Natural killer cell treated with Interleukin-12 subunit alpha and Interleukin-12 subunit beta and Interleukin-15 and Interleukin-18, amount 100 ng/mL, for 72 hours (primary cell): Measurements from ENCODE around the gene CYP19A1. TPM values are rescaled to one million over a fixed set of nuclear protein-coding genes. Genes with fewer than 3 reads are reported as not detected.

Source experiments
- ATAC-seq, 2 donors: fragments of 150-1000 bp; cut with Tn5 transposase in 1 of 2; sonication (Bioruptor Pico), chemical (Tn5 transposase) in 1 of 2; 2 replicates each; pipeline ENCODE4 v1.10.0; 2021
- DNase-seq: peaks from one replicate; pipeline ENCODE4 v3.0.0; 2022; ENCODE audit warnings: low spot score
- H3K27ac Mint-ChIP-seq, 2 donors: 1 replicate in 1 of 2; 2 replicates in 1 of 2; pipeline ENCODE4 v1.8.0; 2022; ENCODE audit warnings: mixed read lengths in 2 of 2, mild to moderate bottlenecking in 1 of 2, moderate library complexity in 1 of 2
- H3K27me3 Mint-ChIP-seq, 2 donors: 1 replicate in 1 of 2; 2 replicates in 1 of 2; pipeline ENCODE4 v1.8.0; 2022; ENCODE audit warnings: mixed read lengths in 2 of 2
- H3K36me3 Mint-ChIP-seq: one replicate; pipeline ENCODE4 v1.8.0; 2022; ENCODE audit warnings: mixed read lengths
- H3K4me1 Mint-ChIP-seq, 2 donors: 1 replicate in 1 of 2; 2 replicates in 1 of 2; pipeline ENCODE4 v1.8.0; 2022; ENCODE audit warnings: low read depth in 2 of 2, mixed read lengths in 2 of 2, mild to moderate bottlenecking in 1 of 2
- H3K4me3 Mint-ChIP-seq: one replicate; pipeline ENCODE4 v1.8.0; 2022; ENCODE audit warnings: mixed read lengths
- H3K9me3 Mint-ChIP-seq: 2 replicates; pipeline ENCODE4 v1.8.0; 2022; ENCODE audit warnings: mixed read lengths
- total RNA-seq, 2 donors: library from RNA; stranded (reverse); gene quantifications; one replicate each; pipeline ENCODE4 v1.2.3, GENCODE V29; 2022

CYP19A1 gene
- total RNA-seq, 2 donors from 2014 or later, result not detected

- Mint-ChIP-seq H3K4me3 (no peak overlapping the region), H3K4me1 (no peaks in the 10 kb centered on the region), H3K9me3 (no peaks in the 10 kb centered on the region), H3K36me3 (no peaks in the 10 kb centered on the region), H3K27ac (no peak overlapping the region), H3K27me3 (peaks cover 0 to 9% of the 10 kb centered on the region in 2 donors)
- DNase-seq (no peak), ATAC-seq (no peak)
Observed at GRCh38 chr15:51313074-51313393, 25.4 kb downstream of the CYP19A1 start.

DNA sequence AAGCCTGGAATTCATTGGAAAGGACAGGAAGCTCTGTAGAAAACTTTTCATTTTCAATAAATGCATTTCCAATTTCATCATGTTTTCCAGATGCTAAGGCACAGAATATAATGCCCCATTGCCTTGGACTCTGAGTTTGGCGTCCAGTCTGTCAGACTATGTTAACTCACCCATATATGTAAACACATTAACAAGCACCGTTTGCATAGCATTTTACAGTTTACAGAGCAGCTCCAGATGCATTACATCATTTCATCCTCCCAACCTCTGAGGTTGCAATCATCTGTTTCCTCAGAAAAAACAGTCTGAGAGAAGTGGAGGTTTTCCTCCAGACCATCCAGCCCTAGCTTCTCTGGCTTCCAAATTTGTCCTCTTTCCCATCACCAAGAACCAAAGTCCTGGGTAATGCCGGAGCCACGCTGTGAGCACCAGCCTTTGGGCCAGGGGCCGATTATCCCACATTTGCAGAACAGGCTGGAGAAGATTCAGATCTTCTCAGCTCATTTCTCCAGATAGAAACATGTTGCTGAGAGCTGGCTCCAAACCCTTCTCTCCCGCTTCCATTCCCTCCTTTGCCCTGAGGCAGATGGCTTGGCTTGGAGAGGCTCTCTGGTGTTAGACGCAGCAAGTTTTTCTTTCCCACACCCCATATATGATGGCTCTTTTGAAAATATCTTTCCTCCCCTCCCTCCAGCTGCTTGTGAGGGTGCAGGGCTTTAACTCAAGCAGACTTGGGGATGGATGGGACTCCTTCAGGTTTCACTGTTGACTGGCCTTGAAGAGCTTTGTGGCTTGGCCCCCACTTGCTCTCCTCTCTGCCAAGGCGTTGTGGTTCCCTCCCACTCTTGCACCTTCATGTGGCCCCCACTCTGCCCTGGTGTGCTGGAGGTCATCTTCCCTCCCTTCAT is 26.0 kb downstream of the CYP19A1 start:
- Mint-ChIP-seq H3K4me3 (no peak overlapping the region), H3K27me3 (peaks cover 0 to 8% of the 10 kb centered on the region in 2 donors), H3K27ac (no peak overlapping the region), H3K36me3 (no peaks in the 10 kb centered on the region), H3K9me3 (no peaks in the 10 kb centered on the region), H3K4me1 (no peaks in the 10 kb centered on the region)
- DNase-seq (no peak), ATAC-seq (no peak)

- Mint-ChIP-seq H3K4me1 (no peaks in the 10 kb centered on the region), H3K27ac (no peak overlapping the region), H3K36me3 (no peaks in the 10 kb centered on the region), H3K4me3 (no peak overlapping the region), H3K9me3 (no peaks in the 10 kb centered on the region), H3K27me3 (peaks cover 6 to 12% of the 10 kb centered on the region in 2 donors)
- DNase-seq (no peak), ATAC-seq (no peak)
Observed at GRCh38 chr15:51311510-51311909, 26.9 kb downstream of the CYP19A1 start.

DNA sequence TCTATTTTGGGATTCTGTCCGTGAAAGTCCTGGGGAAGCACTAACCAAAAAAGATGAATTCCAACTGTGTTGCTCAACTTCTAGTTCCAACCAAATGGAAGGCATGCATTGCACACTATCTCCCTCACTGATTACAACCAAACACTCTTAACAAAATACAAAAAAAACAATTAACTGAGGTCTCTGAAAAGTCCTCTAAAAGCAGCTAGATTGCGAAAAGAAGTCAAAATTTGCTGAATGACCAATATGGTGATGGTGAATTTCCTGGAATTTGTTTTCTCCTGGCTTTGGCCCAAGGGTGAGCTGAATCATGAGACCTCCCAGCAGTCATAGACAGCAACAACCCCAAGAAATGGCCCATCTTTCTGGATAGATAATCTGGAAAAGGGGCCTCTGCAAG is 28.3 kb downstream of the CYP19A1 start:
- H3K36me3 Mint-ChIP-seq, result no peaks in the 10 kb centered on the region
- H3K4me1 Mint-ChIP-seq, result no peaks in the 10 kb centered on the region
- peaks cover 12 to 15% of the 10 kb centered on the region in 2 donors for H3K27me3 Mint-ChIP-seq
- no peaks in the 10 kb centered on the region for H3K9me3 Mint-ChIP-seq
- ATAC-seq (no peak), DNase-seq (no peak)
- no peak overlapping the region for H3K4me3 Mint-ChIP-seq
- no peak overlapping the region for H3K27ac Mint-ChIP-seq

- H3K4me1 Mint-ChIP-seq, result no peaks in the 10 kb centered on the region
- no peak for DNase-seq
- H3K27me3 Mint-ChIP-seq, result peaks cover 21 to 22% of the 10 kb centered on the region in 2 donors
- no peaks in the 10 kb centered on the region for H3K36me3 Mint-ChIP-seq
- no peaks in the 10 kb centered on the region for H3K9me3 Mint-ChIP-seq
- no peak overlapping the region for H3K27ac Mint-ChIP-seq
- ATAC-seq, result no peak
- H3K4me3 Mint-ChIP-seq, result no peak overlapping the region
Observed at GRCh38 chr15:51307811-51308210, 30.6 kb downstream of the CYP19A1 start.

DNA sequence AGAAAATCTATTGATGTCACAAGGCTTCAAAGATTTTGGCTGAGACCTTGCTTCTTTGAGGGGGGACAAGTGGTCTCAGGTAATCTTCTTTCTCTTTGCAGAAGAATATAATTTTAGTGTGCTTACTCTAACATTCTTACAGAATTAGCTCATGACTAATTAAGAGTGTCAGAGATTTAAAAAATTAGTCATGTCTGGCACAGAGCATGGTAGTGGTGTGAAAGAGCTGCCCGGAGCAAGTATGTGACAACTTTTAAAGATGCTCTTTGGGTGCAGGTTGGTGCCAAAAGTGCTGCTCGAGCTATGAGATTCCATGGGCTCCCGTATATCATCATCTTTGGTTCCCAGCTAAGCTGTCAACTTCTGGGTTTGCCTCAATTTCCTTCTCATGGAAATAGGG is 31.1 kb downstream of the CYP19A1 start:
- DNase-seq (no peak), ATAC-seq (no peak)
- no peaks in the 10 kb centered on the region for H3K9me3 Mint-ChIP-seq

DNA sequence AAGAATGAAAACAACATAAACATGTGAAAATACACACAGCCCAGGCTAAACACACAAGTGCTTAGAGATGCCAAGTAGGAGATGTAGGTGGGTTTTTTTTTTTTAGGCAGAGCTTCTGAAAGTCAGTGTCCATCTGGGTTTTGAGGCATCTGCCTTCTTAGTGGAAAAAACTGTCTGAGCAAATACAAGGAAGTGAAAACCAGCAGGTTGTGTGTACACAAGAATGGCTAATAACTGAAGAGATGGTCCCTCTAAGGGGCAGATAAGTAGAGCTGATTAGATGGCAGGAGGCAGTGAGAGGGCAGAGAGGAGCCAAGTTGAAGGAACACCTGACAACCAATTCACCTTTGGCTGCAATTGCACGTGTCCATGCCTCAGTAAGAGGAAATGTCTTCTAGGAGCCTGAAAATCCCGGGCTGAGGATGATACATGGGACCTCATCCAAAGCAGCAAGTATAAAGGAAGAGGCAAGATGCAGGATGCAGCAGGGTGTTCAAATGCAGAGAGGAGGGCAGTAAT is 34.9 kb downstream of the CYP19A1 start:
- no peaks in the 10 kb centered on the region for H3K36me3 Mint-ChIP-seq
- no peak overlapping the region for H3K4me3 Mint-ChIP-seq
- H3K27me3 Mint-ChIP-seq, result peaks cover 21 to 22% of the 10 kb centered on the region in 2 donors
- DNase-seq (no peak), ATAC-seq (no peak)
- no peaks in the 10 kb centered on the region for H3K9me3 Mint-ChIP-seq
- no peak overlapping the region for H3K27ac Mint-ChIP-seq
- no peaks in the 10 kb centered on the region for H3K4me1 Mint-ChIP-seq

More for the DNA sequence above, 31.1 kb downstream of the CYP19A1 start:
- H3K4me1 Mint-ChIP-seq, result no peaks in the 10 kb centered on the region
- H3K27me3 Mint-ChIP-seq, result peaks cover 18 to 22% of the 10 kb centered on the region in 2 donors
- no peaks in the 10 kb centered on the region for H3K36me3 Mint-ChIP-seq
- H3K4me3 Mint-ChIP-seq, result no peak overlapping the region
- no peak overlapping the region for H3K27ac Mint-ChIP-seq

GRCh38 chr15:51302480-51302879 is 35.9 kb downstream of the CYP19A1 start:
- H3K27ac Mint-ChIP-seq, result no peak overlapping the region
- peaks cover 19 to 22% of the 10 kb centered on the region in 2 donors for H3K27me3 Mint-ChIP-seq
- H3K36me3 Mint-ChIP-seq, result no peaks in the 10 kb centered on the region
- ATAC-seq, result no peak
- no peak for DNase-seq
- H3K9me3 Mint-ChIP-seq, result no peaks in the 10 kb centered on the region
- H3K4me1 Mint-ChIP-seq, result no peaks in the 10 kb centered on the region
- H3K4me3 Mint-ChIP-seq, result no peak overlapping the region

GRCh38 chr15:51299187-51300015 is 39.0 kb downstream of the CYP19A1 start:
- ATAC-seq, result no peak
- Mint-ChIP-seq H3K4me1 (no peaks in the 10 kb centered on the region), H3K4me3 (no peak overlapping the region), H3K27ac (no peak overlapping the region), H3K27me3 (peaks cover 13 to 14% of the 10 kb centered on the region in 2 donors), H3K36me3 (no peaks in the 10 kb centered on the region), H3K9me3 (no peaks in the 10 kb centered on the region)
- DNase-seq, result no peak

GRCh38 chr15:51298620-51299019 is 39.8 kb downstream of the CYP19A1 start:
- Mint-ChIP-seq H3K27ac (no peak overlapping the region), H3K4me1 (no peaks in the 10 kb centered on the region), H3K36me3 (no peaks in the 10 kb centered on the region), H3K4me3 (no peak overlapping the region), H3K9me3 (no peaks in the 10 kb centered on the region), H3K27me3 (peaks cover 9 to 12% of the 10 kb centered on the region in 2 donors)
- DNase-seq (no peak), ATAC-seq (no peak)

GRCh38 chr15:51290720-51291119 is 47.7 kb downstream of the CYP19A1 start:
- DNase-seq (no peak), ATAC-seq (no peak)
- no peak overlapping the region for H3K27ac Mint-ChIP-seq
- no peak overlapping the region for H3K4me3 Mint-ChIP-seq
- H3K36me3 Mint-ChIP-seq, result no peaks in the 10 kb centered on the region
- H3K27me3 Mint-ChIP-seq, result peaks cover 5 to 14% of the 10 kb centered on the region in 2 donors
- H3K9me3 Mint-ChIP-seq, result no peaks in the 10 kb centered on the region
- H3K4me1 Mint-ChIP-seq, result no peaks in the 10 kb centered on the region

DNA sequence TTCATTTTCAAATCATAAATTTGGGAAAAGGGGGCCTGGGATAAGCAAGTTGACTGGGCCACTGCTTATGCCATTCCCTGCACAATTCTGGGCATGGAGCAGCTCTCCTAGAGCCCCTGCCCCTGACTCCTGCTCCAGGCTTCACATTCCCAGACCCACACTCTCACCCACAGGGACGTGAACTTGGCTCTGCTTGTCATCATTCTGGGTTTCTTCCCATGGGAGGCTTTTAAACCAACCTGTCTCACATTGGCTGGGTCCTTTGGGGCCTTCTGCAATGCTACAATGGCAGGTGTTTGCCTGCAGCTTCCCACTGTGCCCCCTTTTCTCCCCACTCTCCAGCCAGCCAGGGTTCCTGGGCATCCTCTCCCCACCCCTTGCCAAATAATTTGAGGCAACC is 49.1 kb downstream of the CYP19A1 start:
- Mint-ChIP-seq H3K27ac (no peak overlapping the region), H3K36me3 (no peaks in the 10 kb centered on the region), H3K9me3 (no peaks in the 10 kb centered on the region), H3K27me3 (peaks cover 3 to 8% of the 10 kb centered on the region in 2 donors), H3K4me1 (no peaks in the 10 kb centered on the region), H3K4me3 (no peak overlapping the region)
- no peak for ATAC-seq
- no peak for DNase-seq

DNA sequence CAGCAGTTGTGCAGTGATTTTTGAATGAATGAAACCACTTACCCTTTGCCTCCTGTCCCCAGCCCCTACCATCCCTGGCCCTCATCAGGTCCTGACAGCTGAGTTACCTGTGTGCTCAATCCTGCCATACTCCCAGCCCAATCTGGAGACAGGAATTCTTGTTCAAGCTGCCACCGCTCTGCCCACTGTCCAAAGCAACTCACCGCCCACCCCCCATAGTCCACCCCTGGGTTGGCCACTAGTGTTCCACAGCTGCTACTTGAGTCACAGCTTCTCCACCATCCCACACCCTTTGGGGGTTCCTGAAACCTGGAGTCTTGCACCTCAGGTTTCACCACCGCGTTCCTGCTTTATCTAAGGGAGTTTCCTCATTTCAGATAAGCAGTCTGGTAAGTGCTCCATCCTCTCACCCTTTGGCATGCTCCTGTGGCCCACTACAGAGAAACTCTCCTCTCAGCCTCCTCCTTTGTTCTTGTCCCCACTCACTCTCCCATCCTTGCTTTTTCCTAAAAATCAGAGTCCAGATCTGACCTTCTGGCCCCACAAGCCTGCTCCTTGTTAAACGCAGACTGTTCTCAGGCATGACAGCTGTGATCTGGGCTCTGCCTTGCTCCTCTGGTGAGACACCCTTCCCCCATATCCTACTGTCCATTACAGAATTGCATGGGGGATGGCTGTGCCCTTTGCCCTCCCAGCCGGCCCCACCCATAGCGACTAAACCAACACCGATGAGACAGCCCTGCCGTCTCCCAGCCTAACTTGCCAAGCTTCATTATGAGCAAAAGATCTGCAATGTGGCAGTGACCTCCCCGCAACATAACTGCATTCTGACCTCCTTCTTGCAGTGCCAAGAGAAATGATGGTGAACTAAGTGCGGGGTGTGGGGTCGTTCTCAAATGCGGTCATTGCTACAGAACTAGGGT is 50.0 kb downstream of the CYP19A1 start:
- no peak for DNase-seq

More for the DNA sequence above, 50.0 kb downstream of the CYP19A1 start:
- H3K9me3 Mint-ChIP-seq, result no peaks in the 10 kb centered on the region
- peaks cover 3 to 8% of the 10 kb centered on the region in 2 donors for H3K27me3 Mint-ChIP-seq
- no peaks in the 10 kb centered on the region for H3K4me1 Mint-ChIP-seq
- H3K36me3 Mint-ChIP-seq, result no peaks in the 10 kb centered on the region
- no peak overlapping the region for H3K4me3 Mint-ChIP-seq
- ATAC-seq, result no peak
- no peak overlapping the region for H3K27ac Mint-ChIP-seq
